ENCODE results near the gene CELF1. TPM values are rescaled to one million over a fixed set of nuclear protein-coding genes. Genes with fewer than 3 reads are reported as not detected.

The CELF1 gene
- total and polyA plus RNA-seq, 2 of the 13 experiments (the other 11 are each of a cell fraction or from before 2014, with no cell fraction given): 69.0 to 80.1 TPM

GRCh38 chr11:47565340-47566148 is 12.6 kb upstream of the CELF1 start, which contains the start of gene PTPMT1 (continued):
- TF ChIP-seq GLMP (CRISPR knock-in tag; IDR thresholded peaks at IDR 0.05; ENCODE audit: borderline replicate concordance) (no peak), ZNF331 (CRISPR knock-in tag; IDR thresholded peaks at IDR 0.05) (no peak), EZH2 (conservative IDR thresholded peaks at IDR 0.05; ENCODE audit: low read depth, low read length) (no peak), SRY (CRISPR knock-in tag; IDR thresholded peaks at IDR 0.05) (no peak; the same call in none of the 2 replicates), ZNF670 (CRISPR knock-in tag; IDR thresholded peaks at IDR 0.05; ENCODE audit: borderline replicate concordance) (no peak), PRDM10 (CRISPR knock-in tag; IDR thresholded peaks at IDR 0.05; ENCODE audit: low read depth) (no peak), ZNF432 (CRISPR knock-in tag; IDR thresholded peaks at IDR 0.05; ENCODE audit: borderline replicate concordance) (no peak), ZNF24 (IDR thresholded peaks at IDR 0.05) (no peak), HNRNPUL1 (IDR thresholded peaks at IDR 0.05; ENCODE audit: low read depth, low read length) (no peak), EEA1 (CRISPR knock-in tag; IDR thresholded peaks at IDR 0.05; ENCODE audit: borderline replicate concordance) (no peak), FOSL1 (CRISPR knock-in tag; IDR thresholded peaks at IDR 0.05; ENCODE audit: borderline replicate concordance) (no peak), GRHL1 (CRISPR knock-in tag; conservative IDR thresholded peaks at IDR 0.05) (no peak), ZNF570 (CRISPR knock-in tag; IDR thresholded peaks at IDR 0.05; ENCODE audit: borderline replicate concordance) (peak; percentile 16; the same call in 1 of the 2 replicates), BCL6 (CRISPR knock-in tag; IDR thresholded peaks at IDR 0.05) (no peak; the same call in 1 of the 2 replicates), ZNF768 (CRISPR knock-in tag; IDR thresholded peaks at IDR 0.05) (no peak), ZNF770 (CRISPR knock-in tag; IDR thresholded peaks at IDR 0.05) (peak; percentile 63; the same call in 1 of the 2 replicates)
